Measurements from ENCODE around the gene TMEM260. TPM values are rescaled to one million over a fixed set of nuclear protein-coding genes. Genes with fewer than 3 reads are reported as not detected.
"Not testable (repeated sequence)": the region's sequence is repeated elsewhere in the genome, so short reads cannot be mapped to it uniquely, and the experiment has no call there.

Gene TMEM260
- total and polyA plus RNA-seq, 4 donors = 5.5 to 20.9 (median 15.5) TPM

- H3K27ac ChIP-seq (ENCODE audit: low read depth in 1 of 2, low read length in 2 of 2); H3K36me3 ChIP-seq (ENCODE audit: control insufficient read depth in 1 of 2, insufficient read depth in 2 of 2, low read length in 1 of 2); H3K27me3 ChIP-seq (ENCODE audit: control insufficient read depth in 1 of 2, insufficient read depth in 2 of 2, low read length in 1 of 2); DNase-seq; H3K4me1 ChIP-seq (ENCODE audit: control insufficient read depth in 1 of 2, insufficient read depth in 2 of 2, low read length in 2 of 2); H3K4me3 ChIP-seq (ENCODE audit: low read length in 2 of 2); ATAC-seq (ENCODE audit: low FRiP score); intact Hi-C loops (cut with DNase I); H3K9me3 ChIP-seq (ENCODE audit: control insufficient read depth, low read length): not testable (repeated sequence)
- WGBS, 2 donors = 61 to 69% methylated on average over 3 to 7 of the region's 11 CpGs
Measured at GRCh38 chr14:56667290-56667689, 87.7 kb downstream of the TMEM260 start.

GRCh38 chr14:56676042-56676441 is 96.4 kb downstream of the TMEM260 start:
- DNase-seq (no peak), ATAC-seq (ENCODE audit: low FRiP score) (no peak)
- intact Hi-C loops (cut with DNase I) = no loop called here
- H3K36me3 ChIP-seq (ENCODE audit: control insufficient read depth in 1 of 2, insufficient read depth in 2 of 2, low read length in 1 of 2) = peaks cover 0 to 1% of the 10 kb centered on the region in 2 donors
- WGBS, 2 donors = 46 to 67% methylated on average over 5 of the region's 5 CpGs
- no peak overlapping the region for H3K4me3 ChIP-seq (ENCODE audit: low read length in 2 of 2)
- no peaks in the 10 kb centered on the region for H3K4me1 ChIP-seq (ENCODE audit: control insufficient read depth in 1 of 2, insufficient read depth in 2 of 2, low read length in 2 of 2)
- peaks cover 5% of the 10 kb centered on the region for H3K9me3 ChIP-seq (ENCODE audit: control insufficient read depth, low read length)
- no peak overlapping the region for H3K27ac ChIP-seq (ENCODE audit: low read depth in 1 of 2, low read length in 2 of 2)
- no peaks in the 10 kb centered on the region for H3K27me3 ChIP-seq (ENCODE audit: control insufficient read depth in 1 of 2, insufficient read depth in 2 of 2, low read length in 1 of 2)

GRCh38 chr14:56678838-56679237 is 99.2 kb downstream of the TMEM260 start:
- intact Hi-C loops (cut with DNase I) = no loop called here
- ATAC-seq (ENCODE audit: low FRiP score) = no peak

GRCh38 chr14:56686416-56686815 is 106.8 kb downstream of the TMEM260 start:
- no peak overlapping the region for H3K4me3 ChIP-seq (ENCODE audit: low read length in 2 of 2)
- no peak overlapping the region for H3K27ac ChIP-seq (ENCODE audit: low read depth in 1 of 2, low read length in 2 of 2)
- peaks cover 4% of the 10 kb centered on the region for H3K9me3 ChIP-seq (ENCODE audit: control insufficient read depth, low read length)
- DNase-seq (no peak), ATAC-seq (ENCODE audit: low FRiP score) (no peak)
- no peaks in the 10 kb centered on the region for H3K27me3 ChIP-seq (ENCODE audit: control insufficient read depth in 1 of 2, insufficient read depth in 2 of 2, low read length in 1 of 2)
- 34 to 35% methylated on average over 4 of the region's 4 CpGs for WGBS, 2 donors
- no peaks in the 10 kb centered on the region for H3K4me1 ChIP-seq (ENCODE audit: control insufficient read depth in 1 of 2, insufficient read depth in 2 of 2, low read length in 2 of 2)
- H3K36me3 ChIP-seq (ENCODE audit: control insufficient read depth in 1 of 2, insufficient read depth in 2 of 2, low read length in 1 of 2) = no peaks in the 10 kb centered on the region
- intact Hi-C loops (cut with DNase I) = no loop called here

More at GRCh38 chr14:56678838-56679237, 99.2 kb downstream of the TMEM260 start:
- no peaks in the 10 kb centered on the region for H3K4me1 ChIP-seq (ENCODE audit: control insufficient read depth in 1 of 2, insufficient read depth in 2 of 2, low read length in 2 of 2)
- WGBS, 2 donors = 77 to 84% methylated on average over 3 of the region's 3 CpGs
- no peak overlapping the region for H3K4me3 ChIP-seq (ENCODE audit: low read length in 2 of 2)
- no peaks in the 10 kb centered on the region for H3K27me3 ChIP-seq (ENCODE audit: control insufficient read depth in 1 of 2, insufficient read depth in 2 of 2, low read length in 1 of 2)
- DNase-seq = no peak
- peaks cover 0 to 1% of the 10 kb centered on the region in 2 donors for H3K36me3 ChIP-seq (ENCODE audit: control insufficient read depth in 1 of 2, insufficient read depth in 2 of 2, low read length in 1 of 2)
- H3K27ac ChIP-seq (ENCODE audit: low read depth in 1 of 2, low read length in 2 of 2) = no peak overlapping the region
- H3K9me3 ChIP-seq (ENCODE audit: control insufficient read depth, low read length) = peaks cover 7% of the 10 kb centered on the region

GRCh38 chr14:56687123-56687522 is 107.5 kb downstream of the TMEM260 start:
- intact Hi-C loops (cut with DNase I) = no loop called here
- H3K27ac ChIP-seq (ENCODE audit: low read depth in 1 of 2, low read length in 2 of 2) = no peak overlapping the region
- ATAC-seq (ENCODE audit: low FRiP score) (no peak), DNase-seq (no peak)
- H3K27me3 ChIP-seq (ENCODE audit: control insufficient read depth in 1 of 2, insufficient read depth in 2 of 2, low read length in 1 of 2) = no peaks in the 10 kb centered on the region
- no peak overlapping the region for H3K4me3 ChIP-seq (ENCODE audit: low read length in 2 of 2)
- 76 to 77% methylated on average over 8 of the region's 8 CpGs for WGBS, 2 donors
- H3K9me3 ChIP-seq (ENCODE audit: control insufficient read depth, low read length) = peaks cover 2% of the 10 kb centered on the region
- no peaks in the 10 kb centered on the region for H3K4me1 ChIP-seq (ENCODE audit: control insufficient read depth in 1 of 2, insufficient read depth in 2 of 2, low read length in 2 of 2)
- no peaks in the 10 kb centered on the region for H3K36me3 ChIP-seq (ENCODE audit: control insufficient read depth in 1 of 2, insufficient read depth in 2 of 2, low read length in 1 of 2)

- no peaks in the 10 kb centered on the region for H3K27me3 ChIP-seq (ENCODE audit: control insufficient read depth in 1 of 2, insufficient read depth in 2 of 2, low read length in 1 of 2)
- H3K27ac ChIP-seq (ENCODE audit: low read depth in 1 of 2, low read length in 2 of 2) = no peak overlapping the region
- no peaks in the 10 kb centered on the region for H3K36me3 ChIP-seq (ENCODE audit: control insufficient read depth in 1 of 2, insufficient read depth in 2 of 2, low read length in 1 of 2)
- 67 to 77% methylated on average over 3 of the region's 3 CpGs for WGBS, 2 donors
- no peaks in the 10 kb centered on the region for H3K4me1 ChIP-seq (ENCODE audit: control insufficient read depth in 1 of 2, insufficient read depth in 2 of 2, low read length in 2 of 2)
- no peak overlapping the region for H3K4me3 ChIP-seq (ENCODE audit: low read length in 2 of 2)
- ATAC-seq (ENCODE audit: low FRiP score) (no peak), DNase-seq (no peak)
- intact Hi-C loops (cut with DNase I) = no loop called here
- H3K9me3 ChIP-seq (ENCODE audit: control insufficient read depth, low read length) = no peaks in the 10 kb centered on the region
Measured at GRCh38 chr14:56694609-56695008, 115.0 kb downstream of the TMEM260 start.

GRCh38 chr14:56695216-56695615 is 115.6 kb downstream of the TMEM260 start:
- H3K36me3 ChIP-seq (ENCODE audit: control insufficient read depth in 1 of 2, insufficient read depth in 2 of 2, low read length in 1 of 2); DNase-seq; H3K27me3 ChIP-seq (ENCODE audit: control insufficient read depth in 1 of 2, insufficient read depth in 2 of 2, low read length in 1 of 2); H3K9me3 ChIP-seq (ENCODE audit: control insufficient read depth, low read length); H3K4me3 ChIP-seq (ENCODE audit: low read length in 2 of 2); ATAC-seq (ENCODE audit: low FRiP score); intact Hi-C loops (cut with DNase I); H3K27ac ChIP-seq (ENCODE audit: low read depth in 1 of 2, low read length in 2 of 2); H3K4me1 ChIP-seq (ENCODE audit: control insufficient read depth in 1 of 2, insufficient read depth in 2 of 2, low read length in 2 of 2): not testable (repeated sequence)
- 75 to 76% methylated on average over 9 of the region's 9 CpGs for WGBS, 2 donors

Other genes starting within 250 kb of the TMEM260 start
- gene OTX2, start 230.7 kb downstream of the TMEM260 start, total RNA-seq = not detected
- gene OTX2, start 230.7 kb downstream of the TMEM260 start, polyA plus RNA-seq = not detected